Activated CD4-positive, CD25-positive, alpha-beta regulatory T cell treated with anti-CD3 and anti-CD28 coated beads, Interleukin-2, amount 50 U/mL, for 72 hours (primary cell): ENCODE measurements around the gene SDC1.
"Not testable (repeated sequence)": the region's sequence is repeated elsewhere in the genome, so short reads cannot be mapped to it uniquely, and the experiment has no call there.

ENCODE experiments used
- DNase-seq: peaks from one replicate; pipeline ENCODE4 v3.0.0; 2021

SDC1 gene

GRCh38 chr2:20196657-20197161, 28.2 kb downstream of the SDC1 start:
- no peak for DNase-seq

- DNase-seq: no peak
Observed at GRCh38 chr2:20196053-20196656, 28.8 kb downstream of the SDC1 start.

GRCh38 chr2:20195431-20196033, 29.4 kb downstream of the SDC1 start:
- DNase-seq: no peak

GRCh38 chr2:20195016-20195411, 29.9 kb downstream of the SDC1 start:
- DNase-seq: not testable (repeated sequence)

GRCh38 chr2:20194097-20195015, 30.6 kb downstream of the SDC1 start:
- no peak for DNase-seq

- DNase-seq: no peak
Observed at GRCh38 chr2:20193185-20193584, 31.7 kb downstream of the SDC1 start.

- DNase-seq: no peak
Observed at GRCh38 chr2:20192781-20193180, 32.1 kb downstream of the SDC1 start.

- DNase-seq: no peak
Observed at GRCh38 chr2:20191714-20192569, 33.0 kb downstream of the SDC1 start.

GRCh38 chr2:20190876-20191713, 33.8 kb downstream of the SDC1 start:
- DNase-seq: no peak

GRCh38 chr2:20190170-20190569, 34.8 kb downstream of the SDC1 start:
- no peak for DNase-seq

- no peak for DNase-seq
Observed at GRCh38 chr2:20189299-20189931, 35.5 kb downstream of the SDC1 start.

GRCh38 chr2:20188851-20189250, 36.1 kb downstream of the SDC1 start:
- DNase-seq: no peak

- DNase-seq: no peak
Observed at GRCh38 chr2:20188201-20188600, 36.7 kb downstream of the SDC1 start.

GRCh38 chr2:20187331-20187730, 37.6 kb downstream of the SDC1 start:
- no peak for DNase-seq

- DNase-seq: no peak
Observed at GRCh38 chr2:20186855-20187187, 38.1 kb downstream of the SDC1 start.

- DNase-seq: no peak
Observed at GRCh38 chr2:20186078-20186854, 38.7 kb downstream of the SDC1 start.

- DNase-seq: no peak
Observed at GRCh38 chr2:20185176-20186022, 39.5 kb downstream of the SDC1 start.

- no peak for DNase-seq
Observed at GRCh38 chr2:20184067-20184938, 40.6 kb downstream of the SDC1 start.

GRCh38 chr2:20183373-20183772, 41.6 kb downstream of the SDC1 start:
- DNase-seq: no peak
